Measurements from ENCODE around the gene CD22. TPM values are rescaled to one million over a fixed set of nuclear protein-coding genes. Genes with fewer than 3 reads are reported as not detected.

The CD22 gene
- total and polyA plus RNA-seq, 2 of the 13 experiments (the other 11 are each of a cell fraction or from before 2014, with no cell fraction given), result 0.71 to 1.7 TPM

- Histone ChIP-seq H3K4me3 (replicated peaks in 1 of 3; ENCODE audit: insufficient read depth in 1 of 3, low read depth in 2 of 3, low read length in 3 of 3) (peak overlapping the region in 1 of 3 experiments; percentile 49; a peak in 1 of 6 replicates), H3K9me3 (ENCODE audit: low read length) (no peaks in the 10 kb centered on the region), H3K27me3 (ENCODE audit: control insufficient read depth in 1 of 2, insufficient read depth in 2 of 2, low read length in 2 of 2) (peaks cover 6 to 42% of the 10 kb centered on the region in 2 experiments), H3K36me3 (replicated peaks in 1 of 2; ENCODE audit: control insufficient read depth in 1 of 2, insufficient read depth in 2 of 2, low read length in 2 of 2) (no peaks in the 10 kb centered on the region), H3K4me1 (ENCODE audit: insufficient read depth, low read length) (peaks cover 56% of the 10 kb centered on the region), H3K27ac (ENCODE audit: extremely low read length, insufficient read depth, low read length) (no peak overlapping the region), H4K20me1 (ENCODE audit: insufficient read depth, low read length) (no peaks in the 10 kb centered on the region), H2AFZ (ENCODE audit: low read length) (no peak overlapping the region), H3K4me2 (ENCODE audit: low read depth, low read length) (peak overlapping the region; percentile 55), H3K79me2 (ENCODE audit: insufficient read depth, low read length) (no peaks in the 10 kb centered on the region), H3K9ac (ENCODE audit: insufficient read depth, low read depth, low read length) (no peak overlapping the region)
- ATAC-seq (peak; percentile 44), DNase-seq (ENCODE audit: low spot score) (no peak), FAIRE-seq (no peak)
- ChIA-PET CTCF (ENCODE audit: low intra/inter-chr PET ratio, low total read pairs) (no interaction called here), POLR2A (interaction anchor here (1.0 to 2.3 kb wide), 2 partner anchors 8 to 10 kb away, joined by 4 to 9 read pairs; partner anchors contain the start of gene HAMP)
- in situ Hi-C loops (cut with HindIII; ENCODE audit: extremely low pct_ligation_motif_present, low pct_unique_long_range_greater_than_20kb), result no loop called here
- BruUV-seq (replicated peaks), result no TSS peak
- intact Hi-C loops (cut with micrococcal nuclease; ENCODE audit: unreplicated experiment), result no loop called here
- WGBS (ENCODE audit: low lambda C conversion rate), result 0% methylated on average over 14 of the region's 20 CpGs
- TF ChIP-seq ZNF687 (CRISPR knock-in tag; IDR thresholded peaks at IDR 0.05) (peak; percentile 22; the same call in 1 of the 2 replicates), MAFK (conservative IDR thresholded peaks at IDR 0.05 in 1 of 2, IDR thresholded peaks at IDR 0.05 in 1 of 2; ENCODE audit: low read length in 2 of 2) (peak; percentile 57 to 72), YY1 (IDR thresholded peaks at IDR 0.05; ENCODE audit: insufficient read depth, insufficient replicate concordance, low read depth, low read length) (no peak), MAFF (IDR thresholded peaks at IDR 0.05; ENCODE audit: low read depth, low read length) (peak; percentile 8; the same call in 1 of the 2 replicates)
These were observed 38.4 kb upstream of the CD22 start for GRCh38 chr19:35290381-35291127.

Measured in HepG2 (cell line).